Left forelimb (tissue), 1 donor: ENCODE measurements around the gene FIG4.
A peak's percentile ranks its signal among the peaks of the same experiment; 100 is the strongest.
"Not testable (repeated sequence)": the region's sequence is repeated elsewhere in the genome, so short reads cannot be mapped to it uniquely, and the experiment has no call there.

Experiments used
- DNase-seq: peaks from one replicate; pipeline ENCODE4 v3.0.0-alpha.2; 2018; ENCODE audit warnings: low spot score

Gene FIG4

GRCh38 chr6:109690737-109691621, at the start of gene FIG4, which contains the start of gene AK9:
FIG4 (plus strand) TSS chr6:109691296; CDS start chr6:109691436, 140 bp downstream.
AK9 (minus strand) TSS chr6:109691202; CDS start chr6:109675745, 15,457 bp downstream.
- DNase-seq, result peak; percentile 92

GRCh38 chr6:109644131-109644530, 47.0 kb upstream of the FIG4 start:
- no peak for DNase-seq

- no peak for DNase-seq
Observed at GRCh38 chr6:109653264-109653663, 37.8 kb upstream of the FIG4 start.

- DNase-seq, result no peak
Observed at GRCh38 chr6:109655761-109656262, 35.3 kb upstream of the FIG4 start.

- DNase-seq, result no peak
Observed at GRCh38 chr6:109660526-109661320, 30.4 kb upstream of the FIG4 start.

- no peak for DNase-seq
Observed at GRCh38 chr6:109662192-109662591, 28.9 kb upstream of the FIG4 start.

- DNase-seq, result no peak
Observed at GRCh38 chr6:109669811-109670210, 21.3 kb upstream of the FIG4 start.

GRCh38 chr6:109671733-109672132, 19.4 kb upstream of the FIG4 start:
- DNase-seq, result no peak

- no peak for DNase-seq
Observed at GRCh38 chr6:109672175-109672574, 18.9 kb upstream of the FIG4 start.

GRCh38 chr6:109672839-109673238, 18.3 kb upstream of the FIG4 start:
- DNase-seq, result no peak

GRCh38 chr6:109676724-109677123, 14.4 kb upstream of the FIG4 start:
- DNase-seq, result no peak

- DNase-seq, result no peak
Observed at GRCh38 chr6:109678240-109678639, 12.9 kb upstream of the FIG4 start.

GRCh38 chr6:109678661-109679505, 12.2 kb upstream of the FIG4 start:
- not testable (repeated sequence) for DNase-seq

GRCh38 chr6:109686566-109687265, 4.4 kb upstream of the FIG4 start:
- no peak for DNase-seq

- no peak for DNase-seq
Observed at GRCh38 chr6:109687271-109687761, 3.8 kb upstream of the FIG4 start.

- no peak for DNase-seq
Observed at GRCh38 chr6:109690373-109690736, 741 bp upstream of the FIG4 start.

GRCh38 chr6:109693111-109693510, 2.0 kb downstream of the FIG4 start:
- no peak for DNase-seq

GRCh38 chr6:109695468-109695867, 4.4 kb downstream of the FIG4 start:
- no peak for DNase-seq

GRCh38 chr6:109696355-109696754, 5.3 kb downstream of the FIG4 start:
- DNase-seq, result no peak

GRCh38 chr6:109701221-109701620, 10.1 kb downstream of the FIG4 start:
- no peak for DNase-seq

- DNase-seq, result no peak
Observed at GRCh38 chr6:109701774-109702173, 10.7 kb downstream of the FIG4 start.
